ENCODE measurements around the gene TMEM131L. TPM values are rescaled to one million over a fixed set of nuclear protein-coding genes. Genes with fewer than 3 reads are reported as not detected.
"Not testable (repeated sequence)": the region's sequence is repeated elsewhere in the genome, so short reads cannot be mapped to it uniquely, and the experiment has no call there.

Gene TMEM131L
- total RNA-seq, 3 donors from 2014 or later = 18.7 to 22.0 (median 19.5) TPM

GRCh38 chr4:153546280-153546679 is 80.1 kb downstream of the TMEM131L start:
- Histone ChIP-seq H3K27ac (no peak overlapping the region), H3K36me3 (no peaks in the 10 kb centered on the region), H3K4me3 (no peak overlapping the region), H3K27me3 (no peaks in the 10 kb centered on the region), H3K9me3 (no peaks in the 10 kb centered on the region), H3K4me1 (no peaks in the 10 kb centered on the region)
- intact Hi-C loops (cut with DNase I; ENCODE audit: low total_unique reads) = no loop called here
- no peak for TF ChIP-seq POLR2AphosphoS5 (IDR thresholded peaks at IDR 0.05)
- no peak for TF ChIP-seq POLR2A (IDR thresholded peaks at IDR 0.05)
- TF ChIP-seq CTCF (IDR thresholded peaks at IDR 0.05) = no peak
- no peak for DNase-seq (ENCODE audit: low spot score in 2 of 2)

- Histone ChIP-seq H3K9me3 (no peaks in the 10 kb centered on the region), H3K4me1 (no peaks in the 10 kb centered on the region), H3K27ac (no peak overlapping the region), H3K36me3 (no peaks in the 10 kb centered on the region), H3K4me3 (no peak overlapping the region), H3K27me3 (no peaks in the 10 kb centered on the region)
- intact Hi-C loops (cut with DNase I; ENCODE audit: low total_unique reads) = no loop called here
- DNase-seq (ENCODE audit: low spot score in 2 of 2) = no peak
- TF ChIP-seq POLR2AphosphoS5 (IDR thresholded peaks at IDR 0.05) (no peak), POLR2A (IDR thresholded peaks at IDR 0.05) (no peak), CTCF (IDR thresholded peaks at IDR 0.05) (no peak)
Measured at GRCh38 chr4:153547520-153547919, 81.4 kb downstream of the TMEM131L start.

- intact Hi-C loops (cut with DNase I; ENCODE audit: low total_unique reads); H3K36me3 ChIP-seq; H3K4me3 ChIP-seq; DNase-seq (ENCODE audit: low spot score in 2 of 2); H3K4me1 ChIP-seq; H3K9me3 ChIP-seq; H3K27me3 ChIP-seq; H3K27ac ChIP-seq: not testable (repeated sequence)
Measured at GRCh38 chr4:153548907-153549306, 82.7 kb downstream of the TMEM131L start.

GRCh38 chr4:153549405-153549804 is 83.2 kb downstream of the TMEM131L start:
- H3K36me3 ChIP-seq = no peaks in the 10 kb centered on the region
- no peak overlapping the region for H3K4me3 ChIP-seq
- H3K4me1 ChIP-seq = no peaks in the 10 kb centered on the region
- no peak for DNase-seq (ENCODE audit: low spot score in 2 of 2)
- no peaks in the 10 kb centered on the region for H3K9me3 ChIP-seq
- H3K27ac ChIP-seq = no peak overlapping the region
- H3K27me3 ChIP-seq = no peaks in the 10 kb centered on the region
- no peak for TF ChIP-seq POLR2A (IDR thresholded peaks at IDR 0.05)
- intact Hi-C loops (cut with DNase I; ENCODE audit: low total_unique reads) = no loop called here

- Histone ChIP-seq H3K27ac (no peak overlapping the region), H3K36me3 (no peaks in the 10 kb centered on the region), H3K4me3 (no peak overlapping the region), H3K27me3 (no peaks in the 10 kb centered on the region), H3K9me3 (no peaks in the 10 kb centered on the region), H3K4me1 (no peaks in the 10 kb centered on the region)
- TF ChIP-seq POLR2AphosphoS5 (IDR thresholded peaks at IDR 0.05) (no peak), POLR2A (IDR thresholded peaks at IDR 0.05) (no peak), CTCF (IDR thresholded peaks at IDR 0.05) (no peak)
- no peak for DNase-seq (ENCODE audit: low spot score in 2 of 2)
- intact Hi-C loops (cut with DNase I; ENCODE audit: low total_unique reads) = no loop called here
Measured at GRCh38 chr4:153553155-153553818, 87.1 kb downstream of the TMEM131L start.

GRCh38 chr4:153553819-153554170 is 87.6 kb downstream of the TMEM131L start:
- DNase-seq (ENCODE audit: low spot score in 2 of 2) = no peak
- no peaks in the 10 kb centered on the region for H3K9me3 ChIP-seq
- intact Hi-C loops (cut with DNase I; ENCODE audit: low total_unique reads) = no loop called here
- no peak overlapping the region for H3K27ac ChIP-seq
- H3K27me3 ChIP-seq = no peaks in the 10 kb centered on the region
- no peak overlapping the region for H3K4me3 ChIP-seq
- TF ChIP-seq POLR2A (IDR thresholded peaks at IDR 0.05) (no peak), POLR2AphosphoS5 (IDR thresholded peaks at IDR 0.05) (no peak), CTCF (IDR thresholded peaks at IDR 0.05) (no peak)
- H3K36me3 ChIP-seq = no peaks in the 10 kb centered on the region
- H3K4me1 ChIP-seq = no peaks in the 10 kb centered on the region
